ENCODE measurements around the gene ZNG1F.
"Not testable (repeated sequence)": the region's sequence is repeated elsewhere in the genome, so short reads cannot be mapped to it uniquely, and the experiment has no call there.

The ZNG1F gene

GRCh38 chr9:41189217-41189616, at the start of gene ZNG1F:
TSS of gene ZNG1F (minus strand) at chr9:41189317. CDS start at chr9:41189258, 59 bp downstream.
- DNase-seq (ENCODE audit: low spot score): not testable (repeated sequence)

GRCh38 chr9:41237110-41237749, 48.1 kb upstream of the ZNG1F start:
- DNase-seq (ENCODE audit: low spot score): peak; percentile 30

DNA sequence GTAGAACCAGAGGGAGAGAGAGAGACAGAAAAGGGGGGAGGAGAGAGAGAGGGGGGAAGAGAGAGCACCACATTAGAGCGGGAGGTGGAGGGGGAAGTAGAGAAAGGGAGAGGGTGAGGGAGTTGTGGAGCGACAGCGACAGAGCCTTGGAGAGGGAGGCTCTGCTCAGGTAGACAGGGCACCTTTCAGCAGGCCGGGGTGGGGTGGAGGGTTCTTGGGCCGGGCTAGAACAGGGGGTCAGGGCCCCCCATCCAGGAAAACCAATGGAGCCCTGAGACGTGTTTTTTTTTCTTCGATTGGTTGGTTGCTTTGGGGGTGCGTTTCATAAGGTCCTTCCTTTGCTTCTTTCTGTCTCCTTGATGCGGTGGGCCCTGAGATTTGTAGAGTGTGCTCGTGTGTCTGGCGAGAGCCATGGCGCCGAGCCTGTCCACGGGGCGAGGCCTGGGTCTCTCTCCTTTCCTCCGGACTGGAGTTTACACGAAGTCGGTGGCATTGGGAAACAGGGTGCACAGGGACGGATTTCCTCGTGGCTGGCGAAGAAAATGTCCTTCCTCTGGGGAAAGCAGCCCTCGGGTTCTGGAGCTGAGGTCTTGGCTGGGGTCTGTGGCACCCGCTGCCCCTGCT, 47.5 kb upstream of the ZNG1F start:
- DNase-seq (ENCODE audit: low spot score): not testable (repeated sequence)

DNA sequence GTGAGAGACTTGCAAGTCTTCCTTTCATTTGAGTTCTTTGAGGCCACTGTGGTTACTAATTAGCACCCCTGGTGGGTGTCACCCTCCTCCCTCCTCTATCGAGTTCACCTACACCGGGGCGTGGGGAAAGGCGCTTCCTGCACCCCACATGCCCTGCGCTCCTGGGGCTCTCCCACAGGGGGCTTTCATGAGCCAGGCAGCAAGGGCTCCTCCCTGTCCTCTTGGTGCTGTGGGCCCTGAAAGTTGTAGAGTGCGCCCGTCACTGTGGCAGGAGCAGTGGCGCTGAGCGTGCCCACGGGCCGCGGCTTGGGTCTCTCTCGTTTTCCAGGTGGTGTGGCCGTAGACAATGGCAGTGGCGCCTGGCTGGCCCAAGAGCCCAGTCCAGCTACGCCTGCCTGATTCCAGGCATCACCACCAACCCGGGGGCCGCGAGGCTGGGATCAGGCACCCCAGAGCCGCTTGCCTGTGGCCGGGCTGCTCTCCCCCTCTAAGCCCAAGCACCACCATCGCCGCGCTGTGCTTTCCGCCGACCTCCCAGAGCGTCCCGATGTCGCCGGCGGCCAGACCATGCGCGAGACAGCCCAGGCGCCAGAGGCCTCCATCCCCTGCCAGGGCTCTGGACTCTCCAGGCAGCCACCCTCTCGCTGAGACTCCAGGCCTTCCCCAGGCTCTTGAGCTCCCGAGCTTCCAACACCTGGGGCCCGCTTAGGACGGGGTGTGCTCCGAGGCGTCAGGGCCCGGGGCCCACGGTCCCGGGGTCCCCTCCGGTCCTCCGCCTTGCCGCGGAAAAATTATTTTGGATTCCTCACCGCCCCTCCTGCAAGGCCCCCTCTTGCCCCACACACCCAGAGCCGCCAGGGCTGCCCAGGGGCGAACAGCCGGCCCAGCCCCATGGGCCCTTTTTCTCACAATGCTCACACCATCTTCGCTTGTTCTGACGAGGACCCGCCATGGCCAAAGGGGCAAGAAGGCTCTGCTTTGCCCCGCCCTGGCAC, 46.0 kb upstream of the ZNG1F start:
- DNase-seq (ENCODE audit: low spot score): peak; percentile 22

DNA sequence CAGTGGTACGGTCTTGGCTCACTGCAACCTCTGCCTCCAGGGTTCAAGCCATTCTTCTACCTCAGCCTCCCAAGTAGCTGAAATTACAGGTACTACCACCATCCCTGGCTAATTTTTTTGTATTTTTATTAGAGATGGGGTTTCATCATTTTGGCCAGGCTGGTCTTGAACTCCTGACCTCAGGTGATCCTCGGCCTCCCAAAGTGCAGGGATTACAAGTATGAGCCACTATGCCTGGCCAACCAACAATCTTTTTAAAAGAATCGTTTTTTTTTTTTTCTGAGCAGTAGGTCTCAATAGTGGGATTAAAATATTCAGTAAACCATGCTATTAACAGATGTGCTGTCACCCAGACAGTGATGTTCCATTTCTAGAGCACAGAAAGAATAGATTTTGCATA, 45.1 kb upstream of the ZNG1F start:
- not testable (repeated sequence) for DNase-seq (ENCODE audit: low spot score)

DNA sequence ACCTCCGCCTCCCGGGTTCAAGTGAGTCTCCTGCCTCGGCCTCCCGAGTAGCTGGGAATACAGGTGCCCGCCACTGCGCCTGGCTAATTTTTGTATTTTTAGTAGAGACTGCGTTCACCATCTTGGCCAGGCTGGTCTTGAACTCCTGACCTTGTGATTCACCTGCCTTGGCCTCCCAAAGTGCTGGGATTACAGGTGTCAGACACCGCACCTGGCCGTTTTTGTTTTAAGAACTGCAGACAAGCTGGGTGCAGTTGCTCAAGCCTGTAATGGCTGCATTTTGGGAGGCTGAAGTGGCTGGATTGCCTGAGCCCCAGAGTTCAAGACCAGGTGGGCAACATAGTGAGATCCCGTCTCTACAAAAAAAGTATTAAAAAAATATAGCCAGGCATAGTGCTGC, 43.2 kb upstream of the ZNG1F start:
- not testable (repeated sequence) for DNase-seq (ENCODE audit: low spot score)

GRCh38 chr9:41230418-41230817, 41.3 kb upstream of the ZNG1F start:
- DNase-seq (ENCODE audit: low spot score): peak; percentile 51

- peak; percentile 48 for DNase-seq (ENCODE audit: low spot score)
Measured at GRCh38 chr9:41229408-41230401, 40.6 kb upstream of the ZNG1F start.

DNA sequence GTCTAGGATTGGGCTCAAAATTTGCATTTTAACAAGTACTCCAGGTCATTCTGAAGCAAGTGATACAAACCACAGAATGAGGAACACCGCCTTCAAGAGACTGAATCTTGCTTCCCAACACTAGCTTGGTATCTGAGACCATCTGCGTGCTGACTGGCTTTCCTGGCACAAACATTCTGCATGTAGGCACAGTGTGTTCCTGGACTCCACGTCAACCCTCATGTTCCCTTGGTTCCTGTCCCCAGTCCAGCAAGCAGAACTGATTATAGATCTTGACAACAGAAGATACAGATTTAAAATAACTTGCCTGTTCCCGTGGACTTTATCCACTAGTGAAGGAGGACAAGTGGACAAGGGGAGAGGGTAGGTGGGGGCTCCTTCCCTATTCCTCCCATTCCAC, 30.7 kb upstream of the ZNG1F start:
- not testable (repeated sequence) for DNase-seq (ENCODE audit: low spot score)

GRCh38 chr9:41188439-41188838, 678 bp downstream of the ZNG1F start:
- not testable (repeated sequence) for DNase-seq (ENCODE audit: low spot score)

- not testable (repeated sequence) for DNase-seq (ENCODE audit: low spot score)
Measured at GRCh38 chr9:41174994-41175393, 14.1 kb downstream of the ZNG1F start.

DNA sequence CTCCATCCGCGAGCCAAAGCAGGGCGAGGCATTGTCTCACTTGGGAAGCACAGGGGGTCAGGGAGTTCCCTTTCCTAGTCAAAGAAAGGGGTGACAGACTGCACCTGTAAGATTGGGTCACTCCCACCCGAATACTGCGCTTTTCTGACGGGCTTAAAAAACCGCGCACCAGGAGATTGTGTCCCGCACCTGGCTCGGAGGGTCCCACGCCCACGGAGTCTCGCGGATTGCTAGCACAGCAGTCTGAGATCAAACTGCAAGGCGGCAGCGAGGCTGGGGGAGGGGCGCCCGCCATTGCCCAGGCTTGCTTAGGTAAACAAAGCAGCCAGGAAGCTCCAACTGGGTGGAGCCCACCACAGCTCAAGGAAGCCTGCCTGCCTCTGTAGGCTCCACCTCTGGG, 39.0 kb downstream of the ZNG1F start:
- not testable (repeated sequence) for DNase-seq (ENCODE audit: low spot score)

GRCh38 chr9:41141878-41142277, 47.2 kb downstream of the ZNG1F start:
- DNase-seq (ENCODE audit: low spot score): not testable (repeated sequence)

DNA sequence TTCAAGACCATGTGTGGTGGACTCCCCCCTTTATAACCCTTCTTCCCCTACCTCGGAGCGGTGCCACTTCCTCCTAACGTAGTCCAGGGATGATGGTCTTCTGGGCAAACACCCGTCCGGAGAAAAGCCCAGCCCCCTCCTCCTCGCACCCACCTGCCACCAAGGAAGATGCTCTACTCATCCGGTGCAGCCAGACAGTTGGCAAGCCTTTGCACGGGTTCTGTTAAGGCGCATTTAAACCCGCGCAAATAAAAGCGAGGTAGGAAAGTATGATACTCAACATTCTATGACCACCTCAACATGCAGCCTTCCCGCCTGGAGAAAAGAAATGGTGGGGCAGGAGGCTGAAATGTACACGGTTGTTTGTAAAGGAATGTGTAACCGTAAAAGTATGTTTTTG, 60.5 kb downstream of the ZNG1F start, which contains the start of gene FOXD4L6:
TSS of gene FOXD4L6 (minus strand) at position 101 of the 400 bp plus-strand sequence. CDS start 298 bp downstream, outside the sequence.
- not testable (repeated sequence) for DNase-seq (ENCODE audit: low spot score)

GRCh38 chr9:41126746-41127446, 62.2 kb downstream of the ZNG1F start:
- not testable (repeated sequence) for DNase-seq (ENCODE audit: low spot score)

GRCh38 chr9:41125936-41126335, 63.2 kb downstream of the ZNG1F start:
- not testable (repeated sequence) for DNase-seq (ENCODE audit: low spot score)

DNA sequence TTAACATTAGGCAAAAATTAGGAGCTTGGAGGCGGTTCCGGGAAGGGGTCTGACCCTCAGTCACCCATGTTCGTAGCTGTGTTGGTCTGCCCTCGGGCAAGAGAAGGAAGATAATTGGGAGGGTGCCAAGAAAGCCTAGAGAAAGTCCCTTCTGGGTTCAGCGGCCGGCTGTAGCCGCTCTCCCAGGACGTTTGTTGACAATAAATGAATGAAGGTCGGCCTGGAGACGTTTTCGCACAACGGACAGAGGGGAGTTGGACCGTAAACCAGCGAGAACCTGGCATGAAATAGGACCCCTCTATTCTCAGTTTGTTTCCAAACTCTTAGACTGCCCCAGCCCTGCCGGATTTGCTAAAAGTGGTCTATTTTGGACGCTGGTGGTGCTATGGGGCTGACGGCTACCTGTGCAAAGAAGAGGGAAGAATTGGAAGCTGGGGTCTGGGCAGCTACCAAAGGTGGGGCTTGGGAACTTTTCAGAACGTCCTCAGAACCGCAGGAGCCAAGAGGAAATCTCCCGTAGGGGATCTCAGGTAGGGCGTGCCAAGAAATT, 63.9 kb downstream of the ZNG1F start:
- not testable (repeated sequence) for DNase-seq (ENCODE audit: low spot score)

GRCh38 chr9:41124250-41125108, 64.6 kb downstream of the ZNG1F start:
- not testable (repeated sequence) for DNase-seq (ENCODE audit: low spot score)

- not testable (repeated sequence) for DNase-seq (ENCODE audit: low spot score)
Measured at GRCh38 chr9:41123812-41124211, 65.3 kb downstream of the ZNG1F start.
